Adrenal gland (tissue), 5 donors: ENCODE results near the gene COIL.

Experiments used
- CTCF ChIP-seq, 6 experiments: fragments of 450-650 bp in 4 of 6; fragments of 200-600 bp in 2 of 6; sonication (generic) in 1 of 6; IDR thresholded peaks; 1 replicate in 5 of 6; 2 replicates in 1 of 6; pipeline versions ENCODE4 v1.5.1 to v1.8.0; 2016 to 2021; ENCODE audit warnings: antibody characterized with exemption in 6 of 6, mild to moderate bottlenecking in 2 of 6, moderate library complexity in 1 of 6
- POLR2A ChIP-seq, 2 donors: fragments of 450-650 bp; IDR thresholded peaks; one replicate each; pipeline ENCODE4 v1.6.1; 2017; ENCODE audit warnings: antibody characterized with exemption in 2 of 2, mild to moderate bottlenecking in 2 of 2, moderate library complexity in 1 of 2
- donor health status: DM: no; HTN: no; CAD: no.

- no peak for TF ChIP-seq CTCF (IDR thresholded peaks at IDR 0.05)
- no peak for TF ChIP-seq POLR2A (IDR thresholded peaks at IDR 0.05)
Observed at GRCh38 chr17:56929362-56929969, 31.4 kb downstream of the COIL start.
